HEK293 (cell line): Measurements from ENCODE around the gene PKP2.

ENCODE experiments used
- CTCF ChIA-PET: fragments of 350-600 bp; formaldehyde crosslinking; extraction: SDS; loops from one replicate; lab custom pipeline; 2021; ENCODE audit warnings: antibody characterized with exemption; lab: Yijun Ruan, JAX
- POLR2A ChIA-PET: fragments of 300-600 bp; formaldehyde crosslinking; extraction: SDS; loops from one replicate; lab custom pipeline; 2020; ENCODE audit warnings: antibody characterized with exemption, inconsistent platforms; lab: Yijun Ruan, JAX
- H3K27ac ChIP-seq: fragments of 200-500 bp; sonication (Bioruptor generic); 2 replicates; pipeline ENCODE4 v1.5.1; 2014; ENCODE audit warnings: low read depth, low read length, control low read depth, inconsistent platforms; ENCODE audit errors: extremely low read depth
- H3K36me3 ChIP-seq, 2 experiments: fragments of 200-500 bp in 1 of 2; sonication (Bioruptor generic) in 1 of 2; 1 replicate in 1 of 2; 2 replicates in 1 of 2; pipeline ENCODE4 v1.5.1; 2014 to 2017; ENCODE audit warnings: inconsistent platforms in 2 of 2, low read length in 2 of 2; ENCODE audit not compliant: control insufficient read depth in 2 of 2, insufficient read depth in 1 of 2
- H3K4me1 ChIP-seq: fragments of 200-500 bp; sonication (Bioruptor generic); 2 replicates; pipeline ENCODE4 v1.5.1; 2014; ENCODE audit warnings: mild to moderate bottlenecking, low read length, inconsistent platforms; ENCODE audit not compliant: control insufficient read depth, insufficient read depth
- H3K4me3 ChIP-seq: 2 replicates; pipeline ENCODE4 v1.5.1; 2011; ENCODE audit warnings: low read depth, mild to moderate bottlenecking, control low read depth, low read length, moderate library complexity
- H3K9me3 ChIP-seq: fragments of 200-500 bp; sonication (Bioruptor generic); 2 replicates; pipeline ENCODE4 v1.5.1; 2014; ENCODE audit warnings: low read depth, low read length, inconsistent platforms; ENCODE audit not compliant: control insufficient read depth, insufficient read depth
- PRDM1 ChIP-seq: fragments of 450-650 bp; formaldehyde crosslinking; IDR thresholded peaks from 2 replicates; pipeline ENCODE4; 2016; ENCODE audit warnings: missing biosample characterization, missing genetic modification characterization
- PRDM10 ChIP-seq: fragments of 450-650 bp; formaldehyde crosslinking; IDR thresholded peaks from 2 replicates; pipeline ENCODE4 v1.5.1; 2016; ENCODE audit warnings: missing biosample characterization, missing genetic modification characterization
- RBAK ChIP-seq: fragments of 450-650 bp; formaldehyde crosslinking; IDR thresholded peaks from 2 replicates; pipeline ENCODE4 v1.5.1; 2016; ENCODE audit warnings: missing biosample characterization, missing genetic modification characterization
- REPIN1 ChIP-seq: fragments of 450-650 bp; formaldehyde crosslinking; IDR thresholded peaks from 2 replicates; pipeline ENCODE4 v1.5.1; 2017; ENCODE audit warnings: missing biosample characterization, missing genetic modification characterization, low read depth
- SALL2 ChIP-seq: fragments of 450-650 bp; formaldehyde crosslinking; IDR thresholded peaks from 2 replicates; pipeline ENCODE4 v1.5.0; 2017; ENCODE audit warnings: missing biosample characterization, mild to moderate bottlenecking, missing genetic modification characterization, borderline replicate concordance
- ZBTB8A ChIP-seq: fragments of 450-650 bp; formaldehyde crosslinking; IDR thresholded peaks from 2 replicates; pipeline ENCODE4 v1.5.1; 2016; ENCODE audit warnings: missing biosample characterization, missing genetic modification characterization
- ZNF132 ChIP-seq: fragments of 450-650 bp; formaldehyde crosslinking; IDR thresholded peaks from 2 replicates; pipeline ENCODE4 v1.5.1; 2017; ENCODE audit warnings: missing biosample characterization, missing genetic modification characterization, borderline replicate concordance
- ZNF169 ChIP-seq: fragments of 450-650 bp; formaldehyde crosslinking; IDR thresholded peaks from 2 replicates; pipeline ENCODE4 v1.5.1; 2016; ENCODE audit warnings: missing biosample characterization, missing genetic modification characterization
- ZNF184 ChIP-seq: fragments of 450-650 bp; IDR thresholded peaks from 2 replicates; pipeline ENCODE4 v1.5.1; 2018; ENCODE audit warnings: missing biosample characterization, mild to moderate bottlenecking, missing genetic modification characterization
- ZNF239 ChIP-seq: fragments of 450-650 bp; formaldehyde crosslinking; IDR thresholded peaks from 2 replicates; pipeline ENCODE4 v1.5.1; 2016; ENCODE audit warnings: missing biosample characterization, missing genetic modification characterization
- ZNF341 ChIP-seq: fragments of 450-650 bp; formaldehyde crosslinking; IDR thresholded peaks from 2 replicates; pipeline ENCODE4; 2016; ENCODE audit warnings: low read depth, missing biosample characterization, missing genetic modification characterization
- ZNF366 ChIP-seq: fragments of 450-650 bp; formaldehyde crosslinking; conservative IDR thresholded peaks from 2 replicates; pipeline ENCODE4 v1.5.1; 2016; ENCODE audit warnings: missing biosample characterization, missing genetic modification characterization
- ZNF510 ChIP-seq: fragments of 450-650 bp; formaldehyde crosslinking; IDR thresholded peaks from 2 replicates; pipeline ENCODE4 v1.5.1; 2018; ENCODE audit warnings: mild to moderate bottlenecking, missing genetic modification characterization, missing biosample characterization; ENCODE audit not compliant: insufficient replicate concordance
- ZNF521 ChIP-seq: fragments of 450-650 bp; formaldehyde crosslinking; IDR thresholded peaks from 2 replicates; pipeline ENCODE4 v1.5.1; 2017; ENCODE audit warnings: missing biosample characterization, mild to moderate bottlenecking, missing genetic modification characterization
- ZNF600 ChIP-seq: fragments of 450-650 bp; formaldehyde crosslinking; IDR thresholded peaks from 2 replicates; pipeline ENCODE4 v1.5.1; 2016; ENCODE audit warnings: missing biosample characterization, missing genetic modification characterization
- ZNF843 ChIP-seq: fragments of 450-650 bp; formaldehyde crosslinking; IDR thresholded peaks from 2 replicates; pipeline ENCODE4 v1.5.1; 2016; ENCODE audit warnings: missing biosample characterization, missing genetic modification characterization
- ZSCAN16 ChIP-seq: fragments of 450-650 bp; formaldehyde crosslinking; IDR thresholded peaks from 2 replicates; pipeline ENCODE4 v1.5.1; 2016; ENCODE audit warnings: missing biosample characterization, missing genetic modification characterization
- TF ChIP-seq, protein P1 (sequence below): fragments of 450-650 bp; formaldehyde crosslinking; IDR thresholded peaks from 2 replicates; pipeline ENCODE4 v1.5.1; 2016; ENCODE audit warnings: missing biosample characterization, missing genetic modification characterization
- TF ChIP-seq, protein P2 (sequence below): fragments of 450-650 bp; formaldehyde crosslinking; IDR thresholded peaks from 2 replicates; pipeline ENCODE4 v1.5.1; 2016; ENCODE audit warnings: missing biosample characterization, missing genetic modification characterization
- TF ChIP-seq, protein P3 (sequence below): fragments of 450-650 bp; formaldehyde crosslinking; IDR thresholded peaks from 2 replicates; pipeline ENCODE4 v1.5.1; 2017; ENCODE audit warnings: missing biosample characterization, missing genetic modification characterization

The PKP2 gene

DNA sequence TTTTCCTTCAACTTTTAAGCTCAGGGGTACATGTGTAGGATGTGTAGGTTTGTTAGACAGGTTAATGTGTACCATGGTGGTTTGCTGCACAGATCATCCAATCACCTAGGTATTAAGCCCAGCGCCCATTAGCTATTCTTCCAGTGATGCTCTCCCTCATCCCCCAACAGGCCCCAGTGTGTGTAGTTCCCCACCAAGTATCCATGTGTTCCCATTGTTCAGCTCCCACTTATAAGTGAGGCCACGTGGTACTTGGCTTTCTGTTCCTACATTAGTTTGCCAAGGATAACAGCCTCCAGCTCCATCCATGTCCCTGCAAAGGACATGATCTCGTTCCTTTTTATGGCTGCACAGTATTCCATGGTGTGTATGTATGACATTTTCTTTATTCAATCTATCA, 92.3 kb downstream of the PKP2 start:
- TF ChIP-seq, protein P1, sequence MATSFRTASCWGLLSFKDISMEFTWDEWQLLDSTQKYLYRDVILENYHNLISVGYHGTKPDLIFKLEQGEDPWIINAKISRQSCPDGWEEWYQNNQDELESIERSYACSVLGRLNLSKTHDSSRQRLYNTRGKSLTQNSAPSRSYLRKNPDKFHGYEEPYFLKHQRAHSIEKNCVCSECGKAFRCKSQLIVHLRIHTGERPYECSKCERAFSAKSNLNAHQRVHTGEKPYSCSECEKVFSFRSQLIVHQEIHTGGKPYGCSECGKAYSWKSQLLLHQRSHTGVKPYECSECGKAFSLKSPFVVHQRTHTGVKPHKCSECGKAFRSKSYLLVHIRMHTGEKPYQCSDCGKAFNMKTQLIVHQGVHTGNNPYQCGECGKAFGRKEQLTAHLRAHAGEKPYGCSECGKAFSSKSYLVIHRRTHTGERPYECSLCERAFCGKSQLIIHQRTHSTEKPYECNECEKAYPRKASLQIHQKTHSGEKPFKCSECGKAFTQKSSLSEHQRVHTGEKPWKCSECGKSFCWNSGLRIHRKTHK (tag by site-specific recombination): no peak
- TF ChIP-seq ZBTB8A (tag by site-specific recombination): no peak
- no peak for TF ChIP-seq PRDM1 (tag by site-specific recombination)
- TF ChIP-seq, protein P2, sequence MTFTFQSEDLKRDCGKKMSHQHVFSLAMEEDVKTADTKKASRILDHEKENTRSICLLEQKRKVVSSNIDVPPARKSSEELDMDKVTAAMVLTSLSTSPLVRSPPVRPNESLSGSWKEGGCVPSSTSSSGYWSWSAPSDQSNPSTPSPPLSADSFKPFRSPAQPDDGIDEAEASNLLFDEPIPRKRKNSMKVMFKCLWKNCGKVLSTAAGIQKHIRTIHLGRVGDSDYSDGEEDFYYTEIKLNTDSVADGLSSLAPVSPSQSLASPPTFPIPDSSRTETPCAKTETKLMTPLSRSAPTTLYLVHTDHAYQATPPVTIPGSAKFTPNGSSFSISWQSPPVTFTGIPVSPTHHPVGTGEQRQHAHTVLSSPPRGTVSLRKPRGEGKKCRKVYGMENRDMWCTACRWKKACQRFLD (tag by site-specific recombination): no peak
- no peak for TF ChIP-seq SALL2
- TF ChIP-seq, all 188 proteins: peak for 0
- POLR2A ChIA-PET: no interaction called here
- Histone ChIP-seq H3K27ac (no peak overlapping the region), H3K9me3 (no peaks in the 10 kb centered on the region), H3K4me1 (no peaks in the 10 kb centered on the region), H3K36me3 (peaks cover 0 to 10% of the 10 kb centered on the region in 2 experiments; a peak in 2 of 3 replicates), H3K4me3 (no peak overlapping the region)
- CTCF ChIA-PET: no interaction called here

DNA sequence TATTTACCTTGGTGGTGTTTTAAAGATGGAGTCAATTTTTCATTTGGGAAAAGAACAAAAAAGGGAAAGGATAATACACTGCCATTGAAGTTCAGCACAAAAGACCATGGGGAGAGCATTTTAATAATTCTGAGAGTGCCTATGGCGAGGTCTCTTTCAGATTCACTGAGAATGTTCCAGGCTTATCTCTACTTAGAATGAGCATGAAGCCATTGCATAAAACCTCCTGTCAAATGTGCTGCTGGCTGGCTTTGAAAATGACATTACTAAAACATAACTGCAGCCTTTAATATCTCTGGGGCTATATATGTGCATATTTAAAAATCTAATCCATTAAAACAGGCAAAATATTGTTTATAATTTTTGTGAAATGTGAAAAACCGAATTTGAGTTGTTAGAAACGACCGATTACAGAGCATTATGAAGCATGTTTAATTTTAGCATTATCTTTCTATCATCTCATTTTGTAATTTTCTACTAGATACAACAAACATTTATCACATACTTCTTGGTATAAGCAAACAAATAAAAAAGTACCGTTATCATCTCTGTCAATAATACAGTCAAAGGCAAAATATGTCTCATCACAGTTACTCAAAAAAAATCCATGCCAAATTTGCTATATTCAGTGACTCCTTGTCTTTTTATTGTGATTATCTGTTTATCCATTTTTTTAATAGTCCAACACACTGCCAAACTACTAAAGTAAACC, 95.2 kb downstream of the PKP2 start:
- peaks cover 0 to 10% of the 10 kb centered on the region in 2 experiments for H3K36me3 ChIP-seq
- H3K9me3 ChIP-seq: no peaks in the 10 kb centered on the region
- no peaks in the 10 kb centered on the region for H3K4me1 ChIP-seq
- TF ChIP-seq ZNF366 (tag by site-specific recombination) (no peak), SALL2 (no peak), REPIN1 (tag by site-specific recombination) (no peak), ZBTB8A (tag by site-specific recombination) (no peak), ZNF184 (tag by site-specific recombination) (no peak), ZNF843 (no peak), ZNF169 (tag by site-specific recombination) (no peak), RBAK (tag by site-specific recombination) (no peak), ZNF510 (tag by site-specific recombination) (no peak), ZNF132 (tag by site-specific recombination) (no peak), ZNF341 (tag by site-specific recombination) (no peak), PRDM10 (tag by site-specific recombination) (no peak), ZSCAN16 (tag by site-specific recombination) (no peak), ZNF239 (no peak), ZNF521 (tag by site-specific recombination) (no peak), ZNF600 (tag by site-specific recombination) (no peak)
- TF ChIP-seq, protein P3, sequence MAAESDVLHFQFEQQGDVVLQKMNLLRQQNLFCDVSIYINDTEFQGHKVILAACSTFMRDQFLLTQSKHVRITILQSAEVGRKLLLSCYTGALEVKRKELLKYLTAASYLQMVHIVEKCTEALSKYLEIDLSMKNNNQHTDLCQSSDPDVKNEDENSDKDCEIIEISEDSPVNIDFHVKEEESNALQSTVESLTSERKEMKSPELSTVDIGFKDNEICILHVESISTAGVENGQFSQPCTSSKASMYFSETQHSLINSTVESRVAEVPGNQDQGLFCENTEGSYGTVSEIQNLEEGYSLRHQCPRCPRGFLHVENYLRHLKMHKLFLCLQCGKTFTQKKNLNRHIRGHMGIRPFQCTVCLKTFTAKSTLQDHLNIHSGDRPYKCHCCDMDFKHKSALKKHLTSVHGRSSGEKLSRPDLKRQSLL (tag by site-specific recombination): no peak
- no peak overlapping the region for H3K4me3 ChIP-seq
- CTCF ChIA-PET: no interaction called here
- POLR2A ChIA-PET: no interaction called here
- H3K27ac ChIP-seq: no peak overlapping the region
